GM21723 (cell line): ENCODE results near the gene P2RY11.
A peak's percentile ranks its signal among the peaks of the same experiment; 100 is the strongest.

Experiments used
- ATAC-seq: cut with Tn5 transposase; IDR thresholded peaks from one replicate; pipeline ENCODE4 v1.9.1; 2021; ENCODE audit warnings: mild to moderate bottlenecking, moderate library complexity; ENCODE audit not compliant: unreplicated experiment

The P2RY11 gene

DNA sequence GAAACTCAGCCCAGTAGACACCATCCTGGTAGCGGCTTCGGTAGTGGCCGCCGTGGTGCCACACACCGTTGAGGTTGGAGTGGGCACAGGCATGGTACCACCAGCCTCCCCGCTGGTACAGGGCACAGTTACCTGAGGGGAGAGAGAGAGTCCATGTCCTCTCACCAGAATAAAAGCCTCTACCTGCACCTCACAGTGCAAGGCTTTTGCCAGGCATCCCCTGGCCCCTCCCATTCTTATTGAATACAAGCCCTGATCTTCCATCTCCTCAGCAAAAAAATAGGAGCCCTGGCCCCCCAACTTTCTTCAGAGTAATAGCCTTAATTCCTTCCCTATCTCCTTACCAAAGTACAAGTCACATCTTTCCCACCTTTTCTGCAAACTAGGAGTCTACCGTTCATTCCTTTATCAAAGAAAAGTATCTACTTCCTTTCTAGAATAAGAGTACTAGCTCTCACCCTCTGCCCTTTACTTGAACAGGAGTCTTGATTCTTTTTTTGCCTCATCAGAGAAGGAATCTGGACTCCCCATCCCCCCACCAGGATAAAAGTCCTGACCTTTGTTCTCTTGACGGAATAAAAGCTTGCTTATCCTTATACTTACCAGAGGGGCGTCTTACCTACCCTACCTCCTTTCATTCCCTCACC is 18.7 kb upstream of the P2RY11 start:
- ATAC-seq = no peak

DNA sequence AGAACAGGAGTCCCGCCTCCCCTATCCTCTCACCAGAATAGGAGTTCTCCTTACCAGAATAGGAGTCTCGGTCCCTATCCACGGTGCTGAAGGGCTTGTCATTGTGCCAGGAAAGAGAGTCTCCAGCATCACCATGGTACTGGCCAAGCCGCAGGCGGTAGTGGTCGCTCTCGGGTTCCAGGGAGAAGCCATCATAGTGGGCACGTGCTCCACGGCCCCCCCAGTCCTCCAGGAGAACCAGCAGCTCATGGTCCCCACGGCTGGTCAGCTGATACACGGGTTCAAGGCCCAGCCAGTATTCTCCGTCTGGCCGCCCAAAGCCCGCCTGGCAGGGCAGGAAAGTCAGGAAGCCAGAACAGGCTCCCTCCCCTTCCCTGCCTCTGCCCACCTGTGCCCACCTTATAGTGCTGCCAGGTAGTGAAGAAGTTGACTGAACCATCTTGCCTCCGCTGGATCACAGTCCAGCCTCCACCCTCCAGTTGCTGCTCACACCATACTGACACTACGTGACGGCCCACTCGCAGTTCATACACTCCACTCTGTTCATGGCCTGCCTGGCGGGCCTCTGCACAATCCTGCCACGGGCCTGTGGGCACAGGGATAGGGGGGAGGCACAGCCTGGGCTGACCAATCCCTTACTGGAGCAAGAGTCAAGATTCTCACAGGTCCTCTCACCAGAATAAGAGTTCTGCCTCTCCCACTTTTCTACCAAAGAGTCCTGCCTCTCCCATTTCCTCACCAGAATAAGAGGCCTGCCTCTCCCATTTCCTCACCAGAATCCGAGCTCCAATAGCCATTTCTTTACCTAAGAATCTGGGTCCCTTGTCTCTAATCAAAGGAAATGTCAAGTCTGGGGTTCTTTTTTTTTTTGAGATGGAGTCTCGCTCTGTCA is 18.0 kb upstream of the P2RY11 start:
- ATAC-seq = no peak

DNA sequence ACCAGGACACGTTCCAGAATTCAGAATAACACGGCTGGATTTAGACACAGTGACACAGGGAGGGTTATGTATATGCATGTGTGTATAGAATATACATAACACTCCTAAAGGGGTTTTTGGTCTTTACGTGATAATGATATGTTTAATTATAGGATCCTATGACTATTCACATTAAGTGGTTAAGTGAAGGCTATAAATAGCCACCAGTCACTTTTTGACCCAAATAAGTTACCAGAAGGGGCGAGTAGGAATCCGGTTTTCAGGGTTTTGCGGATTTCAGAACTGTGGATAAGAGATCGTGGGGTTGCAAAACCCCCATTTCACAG is 15.9 kb upstream of the P2RY11 start:
- no peak for ATAC-seq

DNA sequence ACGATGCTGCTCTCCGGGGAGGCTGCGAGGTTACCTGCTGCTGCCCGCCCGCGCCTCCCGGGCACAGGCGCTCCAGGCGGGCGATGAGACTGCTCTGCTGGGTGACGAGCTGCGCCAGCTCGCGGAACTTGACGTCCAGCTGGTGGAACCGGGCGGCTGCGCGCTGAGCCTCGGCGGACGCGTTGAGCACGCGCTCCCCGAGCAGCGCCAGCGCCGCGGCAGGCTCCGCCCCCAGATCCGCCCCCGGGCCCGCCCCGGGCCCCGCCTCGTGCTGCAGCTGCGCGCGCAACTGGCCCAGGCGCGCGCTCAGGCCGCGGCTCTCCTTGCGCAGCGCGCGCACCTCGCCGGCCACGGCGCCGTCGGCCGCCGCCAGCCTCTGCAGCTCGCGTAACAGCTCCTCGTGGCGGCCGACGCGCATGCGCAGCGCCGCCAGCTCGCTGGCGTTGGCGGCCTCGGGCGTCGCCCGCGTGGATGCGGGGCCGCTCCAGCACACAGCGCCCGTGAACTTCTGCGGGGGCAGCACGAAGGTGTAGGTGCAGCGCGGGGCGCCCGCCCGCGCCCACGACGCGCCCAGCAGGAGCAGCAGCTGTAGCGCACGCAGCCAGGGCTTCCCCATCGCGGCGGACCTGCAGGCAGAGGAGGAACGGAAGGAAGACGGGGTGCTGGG is 15.4 kb upstream of the P2RY11 start:
- peak; percentile 65 for ATAC-seq

GRCh38 chr19:10096615-10096963 is 14.9 kb upstream of the P2RY11 start:
- no peak for ATAC-seq

- no peak for ATAC-seq
Measured at GRCh38 chr19:10100163-10100785, 11.2 kb upstream of the P2RY11 start.

- no peak for ATAC-seq
Measured at GRCh38 chr19:10102787-10103236, 8.7 kb upstream of the P2RY11 start.

- no peak for ATAC-seq
Measured at GRCh38 chr19:10104130-10104513, 7.4 kb upstream of the P2RY11 start.

DNA sequence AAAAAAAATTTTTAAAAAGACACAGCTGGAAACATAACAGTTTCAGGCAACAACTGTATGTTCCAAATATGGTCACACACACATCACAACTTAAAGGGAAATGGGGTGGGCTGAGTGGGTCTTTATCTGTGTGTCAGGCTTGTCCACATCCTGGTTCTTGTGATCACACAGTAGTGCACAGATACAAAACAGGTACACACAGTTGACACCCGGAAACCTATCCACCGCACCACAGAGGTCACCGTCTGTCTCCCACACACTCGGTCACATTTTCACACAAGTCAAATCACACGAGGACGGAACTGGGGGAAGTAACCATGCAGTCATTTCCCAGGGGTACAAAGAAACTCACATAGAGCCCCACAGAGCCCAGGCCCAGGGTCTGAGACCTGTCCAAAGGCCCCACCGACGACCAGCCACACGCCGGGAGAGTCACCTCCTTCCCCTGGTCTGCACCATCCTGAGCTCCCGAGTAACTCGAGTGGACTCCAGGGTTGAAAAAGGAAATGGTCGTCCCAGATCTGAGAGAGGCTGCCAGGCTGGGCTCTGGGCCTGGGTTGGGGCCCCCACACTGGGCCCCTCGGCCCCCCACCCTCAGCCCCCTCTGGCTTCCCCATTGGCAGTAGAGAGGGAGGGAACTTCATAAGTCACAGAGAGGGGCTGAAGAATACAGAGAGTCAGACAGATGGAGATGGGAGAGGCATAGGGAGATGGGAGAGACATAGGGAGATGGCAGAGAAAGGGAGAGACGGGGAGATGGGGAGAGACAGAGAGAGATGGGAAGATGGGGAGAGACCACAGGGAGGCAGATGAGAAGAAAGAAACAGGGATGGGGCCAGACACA is 6.6 kb upstream of the P2RY11 start:
- ATAC-seq = peak; percentile 40

- no peak for ATAC-seq
Measured at GRCh38 chr19:10105509-10106099, 5.9 kb upstream of the P2RY11 start.

DNA sequence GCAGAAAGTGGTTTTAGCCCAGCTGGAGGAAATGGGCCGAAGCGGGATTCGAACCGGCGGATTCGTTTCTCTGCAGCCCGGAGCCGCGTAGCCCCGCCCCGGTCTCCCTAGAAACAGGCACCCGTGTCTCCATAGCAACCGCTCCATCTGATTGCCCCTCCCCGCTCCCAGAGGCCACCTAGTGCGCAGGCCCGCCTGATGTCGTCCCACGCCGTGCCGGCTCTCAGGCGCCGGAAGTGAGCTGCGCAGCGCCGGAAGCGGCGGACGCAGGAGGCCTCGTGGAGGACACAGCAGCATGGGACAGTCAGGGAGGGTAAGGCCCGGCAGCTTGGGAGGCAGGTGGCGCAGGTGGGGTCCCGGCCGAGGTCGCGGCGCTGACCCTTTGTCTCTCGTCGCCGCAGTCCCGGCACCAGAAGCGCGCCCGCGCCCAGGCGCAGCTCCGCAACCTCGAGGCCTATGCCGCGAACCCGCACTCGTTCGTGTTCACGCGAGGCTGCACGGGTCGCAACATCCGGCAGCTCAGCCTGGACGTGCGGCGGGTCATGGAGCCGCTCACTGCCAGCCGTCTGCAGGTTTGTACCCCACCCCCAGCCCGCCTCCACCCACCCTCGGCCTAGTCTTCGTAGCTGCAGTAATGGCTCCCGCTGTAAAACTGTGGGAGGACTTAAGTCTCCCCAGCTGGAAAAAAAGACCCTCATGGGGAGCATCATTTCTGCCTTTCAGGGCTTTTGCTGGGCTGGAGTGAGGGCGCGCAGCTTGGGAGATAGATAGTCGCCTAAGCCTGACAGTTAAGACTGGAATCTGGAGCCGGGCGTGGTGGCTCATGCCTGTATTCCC is 5.2 kb upstream of the P2RY11 start, which contains the start of gene PPAN:
Gene PPAN (plus strand): TSS at position 263 of the 837 bp plus-strand sequence. CDS start 33 bp downstream, at position 296.
- ATAC-seq = peak; percentile 45

GRCh38 chr19:10107254-10107653 is 4.2 kb upstream of the P2RY11 start:
- ATAC-seq = no peak

DNA sequence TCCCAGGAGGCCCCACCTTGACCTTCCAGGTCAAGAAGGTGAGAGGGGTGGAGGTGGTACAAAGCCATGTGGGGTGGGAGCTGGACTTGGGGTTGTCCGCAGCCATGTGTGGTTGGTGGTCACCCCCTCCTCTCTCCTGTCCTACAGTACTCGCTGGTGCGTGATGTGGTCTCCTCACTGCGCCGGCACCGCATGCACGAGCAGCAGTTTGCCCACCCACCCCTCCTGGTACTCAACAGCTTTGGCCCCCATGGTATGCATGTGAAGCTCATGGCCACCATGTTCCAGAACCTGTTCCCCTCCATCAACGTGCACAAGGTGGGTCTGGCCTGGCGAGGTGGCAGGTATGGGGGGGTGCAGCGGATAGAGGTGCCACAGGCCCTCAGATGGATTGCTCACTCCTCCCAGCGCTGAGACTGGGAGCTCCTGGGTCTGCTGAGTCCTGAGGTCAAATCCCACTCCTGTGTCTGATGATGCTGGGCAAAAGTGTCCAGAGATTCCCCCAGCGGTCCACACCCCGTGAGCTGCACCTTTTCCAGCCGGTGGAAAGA is 3.6 kb upstream of the P2RY11 start:
- no peak for ATAC-seq

GRCh38 chr19:10109528-10109927 is 2.0 kb upstream of the P2RY11 start:
- ATAC-seq = no peak

DNA sequence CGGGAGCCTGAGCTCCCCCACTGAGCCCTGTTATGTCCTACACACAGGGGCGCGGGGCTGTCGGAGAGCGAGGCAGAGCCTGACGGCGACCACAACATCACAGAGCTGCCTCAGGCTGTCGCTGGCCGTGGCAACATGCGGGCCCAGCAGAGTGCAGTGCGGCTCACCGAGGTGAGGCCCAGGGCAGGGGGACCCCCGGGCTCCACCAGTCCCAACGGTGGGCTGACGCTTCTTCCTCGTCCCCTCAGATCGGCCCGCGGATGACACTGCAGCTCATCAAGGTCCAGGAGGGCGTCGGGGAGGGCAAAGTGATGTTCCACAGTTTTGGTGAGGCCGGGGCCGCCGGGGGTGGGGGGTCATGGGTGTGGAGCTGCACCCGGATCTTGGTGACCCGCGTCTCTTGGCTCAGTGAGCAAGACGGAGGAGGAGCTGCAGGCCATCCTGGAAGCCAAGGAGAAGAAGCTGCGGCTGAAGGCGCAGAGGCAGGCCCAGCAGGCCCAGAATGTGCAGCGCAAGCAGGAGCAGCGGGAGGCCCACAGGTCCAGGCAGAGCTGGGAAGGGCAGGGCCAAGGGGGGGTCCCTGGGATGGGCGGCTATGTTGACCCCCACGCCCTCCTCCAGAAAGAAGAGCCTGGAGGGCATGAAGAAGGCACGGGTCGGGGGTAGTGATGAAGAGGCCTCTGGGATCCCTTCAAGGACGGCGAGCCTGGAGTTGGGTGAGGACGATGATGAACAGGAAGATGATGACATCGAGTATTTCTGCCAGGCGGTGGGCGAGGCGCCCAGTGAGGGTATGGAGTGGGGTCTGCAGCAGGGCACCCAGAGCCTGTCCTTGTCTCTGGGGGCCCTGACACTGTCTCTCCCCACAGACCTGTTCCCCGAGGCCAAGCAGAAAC is 1.2 kb upstream of the P2RY11 start:
- no peak for ATAC-seq

DNA sequence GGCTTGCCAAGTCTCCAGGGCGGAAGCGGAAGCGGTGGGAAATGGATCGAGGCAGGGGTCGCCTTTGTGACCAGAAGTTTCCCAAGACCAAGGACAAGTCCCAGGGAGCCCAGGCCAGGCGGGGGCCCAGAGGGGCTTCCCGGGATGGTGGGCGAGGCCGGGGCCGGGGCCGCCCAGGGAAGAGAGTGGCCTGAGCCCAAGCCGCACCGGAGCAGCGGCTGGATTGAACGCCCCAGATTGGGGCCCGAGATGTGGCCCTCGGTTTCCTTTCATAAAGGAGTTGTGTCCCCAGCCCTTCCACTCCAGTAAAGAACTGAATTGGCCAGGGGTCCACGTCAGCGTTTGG is 548 bp upstream of the P2RY11 start:
- ATAC-seq = no peak

DNA sequence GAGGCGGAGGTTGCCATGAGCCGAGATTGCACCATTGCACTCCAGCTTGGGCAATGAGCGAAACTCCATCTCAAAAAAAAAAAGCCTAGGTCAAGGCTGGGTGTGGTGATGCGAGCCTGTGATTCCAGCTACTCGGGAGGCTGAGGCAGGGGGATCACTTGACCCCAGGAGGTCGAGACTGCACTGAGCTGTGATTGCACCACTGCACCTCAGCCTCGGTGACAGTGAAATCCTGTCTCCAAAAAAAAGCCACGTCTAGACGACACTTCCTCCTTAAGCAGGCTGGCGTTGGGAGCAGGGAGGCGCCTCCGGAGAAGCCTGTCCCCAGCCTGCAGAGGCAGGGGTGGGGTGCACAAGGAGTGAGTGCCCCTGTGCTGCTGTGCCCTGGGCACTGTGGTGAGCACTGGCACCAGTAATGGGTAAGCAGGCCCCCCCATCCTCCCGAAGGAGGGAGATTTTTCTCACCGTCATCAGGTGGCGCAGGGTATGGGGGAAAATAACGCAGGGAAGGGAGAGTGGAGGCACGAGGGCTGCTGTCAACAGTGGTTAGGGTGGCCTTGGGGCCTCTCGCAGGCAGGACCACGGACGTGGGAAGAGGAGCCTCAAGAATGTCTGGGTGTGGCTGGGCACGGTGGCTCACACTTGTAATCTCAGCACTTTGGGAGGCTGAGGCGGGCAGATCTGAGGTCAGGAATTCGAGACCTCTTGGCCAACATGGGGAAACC is 706 bp downstream of the P2RY11 start:
- no peak for ATAC-seq
